H9 (cell line): ENCODE results near the gene BLOC1S1. TPM values are rescaled to one million over a fixed set of nuclear protein-coding genes. Genes with fewer than 3 reads are reported as not detected.
A peak's percentile ranks its signal among the peaks of the same experiment; 100 is the strongest.

Experiments used
- DNase-seq: peaks from one replicate; pipeline ENCODE4 v3.0.0-alpha.2; 2017
- H2AFZ ChIP-seq: one replicate; pipeline ENCODE4 v1.6.1; 2013; ENCODE audit warnings: mild to moderate bottlenecking, low read length, control low read depth, moderate library complexity
- H2AK5ac ChIP-seq: 2 replicates; pipeline ENCODE4 v1.6.1; 2013; ENCODE audit warnings: low read length, control low read depth, mixed read lengths; ENCODE audit not compliant: insufficient read length
- H2BK120ac ChIP-seq: one replicate; pipeline ENCODE4 v1.6.1; 2013; ENCODE audit warnings: low read depth, mild to moderate bottlenecking, low read length, control low read depth, inconsistent platforms; ENCODE audit not compliant: poor library complexity, severe bottlenecking
- H2BK12ac ChIP-seq: 2 replicates; pipeline ENCODE4 v1.6.1; 2013; ENCODE audit warnings: low read length, control low read depth, mixed read lengths, low read depth; ENCODE audit not compliant: insufficient read length
- H2BK15ac ChIP-seq: 2 replicates; pipeline ENCODE4 v1.6.1; 2013; ENCODE audit warnings: low read depth, low read length, control low read depth
- H2BK20ac ChIP-seq: one replicate; pipeline ENCODE4 v1.6.1; 2013; ENCODE audit warnings: low read depth, mild to moderate bottlenecking, low read length, control low read depth, inconsistent platforms; ENCODE audit not compliant: poor library complexity, severe bottlenecking
- H2BK5ac ChIP-seq: 2 replicates; pipeline ENCODE4 v1.6.1; 2013; ENCODE audit warnings: low read length, control low read depth, mixed read lengths; ENCODE audit not compliant: insufficient read length
- H3K14ac ChIP-seq: 2 replicates; pipeline ENCODE4 v1.6.1; 2013; ENCODE audit warnings: low read length, control low read depth; ENCODE audit not compliant: insufficient read depth
- H3K18ac ChIP-seq: 2 replicates; pipeline ENCODE4 v1.6.1; 2013; ENCODE audit warnings: low read depth, mild to moderate bottlenecking, mixed read lengths, low read length, control low read depth; ENCODE audit not compliant: insufficient read length
- H3K23ac ChIP-seq: 2 replicates; pipeline ENCODE4 v1.6.1; 2013; ENCODE audit warnings: low read length, control low read depth, mixed read lengths, low read depth; ENCODE audit not compliant: insufficient read length
- H3K23me2 ChIP-seq: 2 replicates; pipeline ENCODE4 v1.6.1; 2013; ENCODE audit warnings: low read depth, mild to moderate bottlenecking, mixed read lengths, low read length, control low read depth; ENCODE audit not compliant: insufficient read length, poor library complexity, severe bottlenecking
- H3K27ac ChIP-seq: 2 replicates; pipeline ENCODE4 v1.5.1; 2013; ENCODE audit warnings: low read length, control low read depth, mixed read lengths, low read depth; ENCODE audit not compliant: insufficient read length
- H3K27me3 ChIP-seq: 2 replicates; pipeline ENCODE4 v1.6.1; 2013; ENCODE audit warnings: low read length, control low read depth, inconsistent platforms; ENCODE audit not compliant: insufficient read depth
- H3K4ac ChIP-seq: 2 replicates; pipeline ENCODE4 v1.6.1; 2013; ENCODE audit warnings: low read depth, mild to moderate bottlenecking, control low read depth, inconsistent platforms, low read length, moderate library complexity
- H3K4me1 ChIP-seq: 2 replicates; pipeline ENCODE4 v1.6.1; 2013; ENCODE audit warnings: low read length, control low read depth, inconsistent platforms; ENCODE audit not compliant: insufficient read depth
- H3K4me2 ChIP-seq: 2 replicates; pipeline ENCODE4 v1.6.1; 2013; ENCODE audit warnings: low read length, control low read depth, mixed read lengths; ENCODE audit not compliant: insufficient read length, insufficient read depth
- H3K56ac ChIP-seq: 2 replicates; pipeline ENCODE4 v1.6.1; 2013; ENCODE audit warnings: low read depth, mild to moderate bottlenecking, mixed read lengths, low read length, control low read depth; ENCODE audit not compliant: insufficient read length
- H3K79me1 ChIP-seq: 2 replicates; pipeline ENCODE4 v1.6.1; 2013; ENCODE audit warnings: low read depth, mild to moderate bottlenecking, moderate library complexity, low read length, control low read depth, inconsistent platforms; ENCODE audit not compliant: insufficient read depth, poor library complexity, severe bottlenecking
- H3K79me2 ChIP-seq: 2 replicates; pipeline ENCODE4 v1.6.1; 2013; ENCODE audit warnings: low read length, control low read depth, inconsistent platforms; ENCODE audit not compliant: insufficient read depth
- H3K9ac ChIP-seq: 2 replicates; pipeline ENCODE4 v1.6.1; 2013; ENCODE audit warnings: low read length, control low read depth, mixed read lengths; ENCODE audit not compliant: insufficient read length; ENCODE audit errors: extremely low read depth
- H3K9me3 ChIP-seq: one replicate; pipeline ENCODE4 v1.6.1; 2013; ENCODE audit warnings: low read depth, low read length, inconsistent platforms; ENCODE audit not compliant: control insufficient read depth
- H3T11ph ChIP-seq: one replicate; pipeline ENCODE4 v1.6.1; 2013; ENCODE audit warnings: mild to moderate bottlenecking, low read length, control low read depth, inconsistent platforms
- H4K20me1 ChIP-seq: one replicate; pipeline ENCODE4 v1.6.1; 2013; ENCODE audit not compliant: control insufficient read depth, insufficient read length, insufficient read depth
- H4K5ac ChIP-seq: 2 replicates; pipeline ENCODE4 v1.6.1; 2013; ENCODE audit warnings: low read depth, mild to moderate bottlenecking, mixed read lengths, low read length, control low read depth; ENCODE audit not compliant: insufficient read length
- H4K8ac ChIP-seq: replicated peaks from 2 replicates; pipeline ENCODE4 v1.6.1; 2013; ENCODE audit warnings: low read length, control low read depth, mixed read lengths, low read depth; ENCODE audit not compliant: insufficient read length
- H4K91ac ChIP-seq: 2 replicates; pipeline ENCODE4 v1.6.1; 2013; ENCODE audit warnings: low read depth, mild to moderate bottlenecking, moderate library complexity, mixed read lengths, low read length, control low read depth; ENCODE audit not compliant: insufficient read length
- H3K27ac Mint-ChIP-seq, 3 experiments: 2 replicates in 2 of 3; 3 replicates in 1 of 3; pipeline ENCODE4 v1.8.0; 2020 to 2021; ENCODE audit warnings: mixed read lengths in 3 of 3, mild to moderate bottlenecking in 1 of 3, moderate library complexity in 1 of 3
- H3K27me3 Mint-ChIP-seq: 2 replicates; pipeline ENCODE4 v1.8.0; 2021; ENCODE audit warnings: low read depth, mild to moderate bottlenecking, moderate library complexity, mixed read lengths
- H3K36me3 Mint-ChIP-seq, 3 experiments: 2 replicates in 2 of 3; 3 replicates in 1 of 3; pipeline ENCODE4 v1.8.0; 2020 to 2021; ENCODE audit warnings: low read depth in 3 of 3, mixed read lengths in 3 of 3; ENCODE audit not compliant: insufficient read depth in 1 of 3
- H3K4me1 Mint-ChIP-seq, 2 experiments: 2 replicates each; pipeline ENCODE4 v1.8.0; 2020; ENCODE audit warnings: mixed read lengths in 2 of 2
- H3K4me3 Mint-ChIP-seq, 2 experiments: 2 replicates in 1 of 2; 3 replicates in 1 of 2; pipeline ENCODE4 v1.8.0; 2020 to 2021; ENCODE audit warnings: mild to moderate bottlenecking in 2 of 2, mixed read lengths in 2 of 2, moderate library complexity in 1 of 2
- H3K9me3 Mint-ChIP-seq, 2 experiments: 2 replicates in 1 of 2; 3 replicates in 1 of 2; pipeline ENCODE4 v1.8.0; 2020; ENCODE audit warnings: mild to moderate bottlenecking in 2 of 2, mixed read lengths in 2 of 2, moderate library complexity in 1 of 2
- WGBS: extraction: QIAGEN DNeasy Blood & Tissue Kit; methylation state at CpG from one replicate; pipeline ENCODE4 v1.1.7; 2013; ENCODE audit warnings: missing lambda C conversion rate, low lambda C conversion rate, mixed read lengths; ENCODE audit not compliant: insufficient read length; ENCODE audit errors: extremely low coverage; 5-methylcytosine and 5-hydroxymethylcytosine counted together
- total RNA-seq: library from RNA; stranded (reverse); gene quantifications from 2 replicates; pipeline ENCODE4 v1.2.1, GENCODE V29; 2021
- TF ChIP-seq, protein P1 (sequence below): fragments of 200-600 bp; sonication (generic); conservative IDR thresholded peaks from 3 replicates; pipeline ENCODE4 v1.8.0; 2021; ENCODE audit warnings: antibody characterized with exemption, mild to moderate bottlenecking

BLOC1S1 gene
- total RNA-seq, 1 experiment from 2014 or later = 108 TPM

DNA sequence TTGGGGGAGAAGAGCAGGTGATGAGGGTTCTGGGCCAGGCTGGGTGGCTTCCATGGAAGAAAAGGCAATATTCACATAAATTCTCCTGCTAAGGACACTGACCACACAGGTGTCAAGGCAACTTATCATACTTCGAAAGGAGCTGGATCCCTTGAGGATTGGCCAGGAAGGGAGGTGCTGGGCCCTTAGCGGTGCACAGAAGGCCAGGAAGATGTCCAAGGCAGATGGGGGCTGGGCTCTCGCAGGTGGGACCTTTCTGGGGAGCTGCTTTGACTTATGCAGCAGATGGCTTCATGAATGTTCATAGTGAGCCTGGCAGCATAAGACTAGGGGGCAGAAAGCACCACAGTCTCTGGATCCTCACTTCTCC lies 9.1 kb downstream of the BLOC1S1 start:
- H4K20me1 ChIP-seq = no peaks in the 10 kb centered on the region
- H2AK5ac ChIP-seq = no peak overlapping the region
- DNase-seq = no peak
- H3K4me3 Mint-ChIP-seq = peak overlapping the region; percentile 5; a peak in 2 of 5 replicates
- H3K27ac ChIP-seq = no peak overlapping the region
- H3K4ac ChIP-seq = no peak overlapping the region
- no peak overlapping the region for H4K5ac ChIP-seq
- no peaks in the 10 kb centered on the region for H3K9me3 Mint-ChIP-seq
- peaks cover 3% of the 10 kb centered on the region; the same call in 1 of the 2 replicates for H3K4me1 ChIP-seq
- no peak overlapping the region for H3K14ac ChIP-seq
- H3K36me3 Mint-ChIP-seq = peaks cover 21 to 46% (median 46%) of the 10 kb centered on the region in 3 experiments; a peak in 6 of 7 replicates
- H3K23ac ChIP-seq = no peak overlapping the region
- H4K91ac ChIP-seq = no peak overlapping the region
- no peak overlapping the region for H4K8ac ChIP-seq
- peak overlapping the region in 2 of 3 experiments; percentile 2 to 62; a peak in 1 of 7 replicates for H3K27ac Mint-ChIP-seq
- H3K79me2 ChIP-seq = peaks cover 7% of the 10 kb centered on the region; the same call in 1 of the 2 replicates
- H3K23me2 ChIP-seq = peaks cover 11% of the 10 kb centered on the region
- peaks cover 7% of the 10 kb centered on the region for H3K79me1 ChIP-seq
- H3K27me3 Mint-ChIP-seq = no peaks in the 10 kb centered on the region
- H2BK5ac ChIP-seq = no peak overlapping the region
- no peak overlapping the region for H2AFZ ChIP-seq
- no peak overlapping the region for H3K9ac ChIP-seq
- H3T11ph ChIP-seq = no peak overlapping the region
- no peak overlapping the region for H2BK20ac ChIP-seq
- WGBS = no CpG with 5 or more reads among the region's 3 CpGs
- no peak overlapping the region for H2BK12ac ChIP-seq
- no peaks in the 10 kb centered on the region for H3K27me3 ChIP-seq
- H3K18ac ChIP-seq = no peak overlapping the region
- no peak overlapping the region for H3K4me2 ChIP-seq
- no peak overlapping the region for H2BK15ac ChIP-seq
- no peaks in the 10 kb centered on the region for H3K9me3 ChIP-seq
- H3K56ac ChIP-seq = no peak overlapping the region
- no peak overlapping the region for H2BK120ac ChIP-seq
- TF ChIP-seq, protein P1, sequence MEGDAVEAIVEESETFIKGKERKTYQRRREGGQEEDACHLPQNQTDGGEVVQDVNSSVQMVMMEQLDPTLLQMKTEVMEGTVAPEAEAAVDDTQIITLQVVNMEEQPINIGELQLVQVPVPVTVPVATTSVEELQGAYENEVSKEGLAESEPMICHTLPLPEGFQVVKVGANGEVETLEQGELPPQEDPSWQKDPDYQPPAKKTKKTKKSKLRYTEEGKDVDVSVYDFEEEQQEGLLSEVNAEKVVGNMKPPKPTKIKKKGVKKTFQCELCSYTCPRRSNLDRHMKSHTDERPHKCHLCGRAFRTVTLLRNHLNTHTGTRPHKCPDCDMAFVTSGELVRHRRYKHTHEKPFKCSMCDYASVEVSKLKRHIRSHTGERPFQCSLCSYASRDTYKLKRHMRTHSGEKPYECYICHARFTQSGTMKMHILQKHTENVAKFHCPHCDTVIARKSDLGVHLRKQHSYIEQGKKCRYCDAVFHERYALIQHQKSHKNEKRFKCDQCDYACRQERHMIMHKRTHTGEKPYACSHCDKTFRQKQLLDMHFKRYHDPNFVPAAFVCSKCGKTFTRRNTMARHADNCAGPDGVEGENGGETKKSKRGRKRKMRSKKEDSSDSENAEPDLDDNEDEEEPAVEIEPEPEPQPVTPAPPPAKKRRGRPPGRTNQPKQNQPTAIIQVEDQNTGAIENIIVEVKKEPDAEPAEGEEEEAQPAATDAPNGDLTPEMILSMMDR = no peak
- H3K4me1 Mint-ChIP-seq = peaks cover 23 to 33% of the 10 kb centered on the region in 2 experiments
